ENCODE results near the gene SRSF3.

SRSF3 gene

DNA sequence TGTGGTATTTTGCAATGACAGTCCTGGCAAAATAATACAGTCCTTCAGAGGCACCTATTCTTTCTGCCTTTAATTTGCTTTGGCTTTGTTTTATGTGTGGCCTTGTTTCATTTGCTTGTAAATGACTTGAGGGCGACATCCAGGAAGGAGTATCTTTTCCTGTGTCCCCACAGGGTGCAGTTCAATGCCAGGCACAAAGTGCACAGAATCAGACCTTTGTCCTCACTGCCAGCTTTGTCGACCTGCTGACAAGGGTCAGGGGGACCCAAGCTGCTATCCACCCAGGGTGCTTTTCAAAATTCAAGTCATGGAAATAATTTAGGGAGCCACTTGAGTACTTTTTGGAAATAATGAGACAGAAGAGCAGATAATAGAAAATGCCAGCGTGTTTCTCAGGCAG lies 47.4 kb downstream of the SRSF3 start:
- no peak for DNase-seq
- H3K27ac ChIP-seq = no peak overlapping the region
- no peaks in the 10 kb centered on the region for H3K9me3 ChIP-seq (ENCODE audit: severe bottlenecking)
- H3K4me3 ChIP-seq (ENCODE audit: low read depth, low read length) = no peak overlapping the region
- TF ChIP-seq, protein P1, sequence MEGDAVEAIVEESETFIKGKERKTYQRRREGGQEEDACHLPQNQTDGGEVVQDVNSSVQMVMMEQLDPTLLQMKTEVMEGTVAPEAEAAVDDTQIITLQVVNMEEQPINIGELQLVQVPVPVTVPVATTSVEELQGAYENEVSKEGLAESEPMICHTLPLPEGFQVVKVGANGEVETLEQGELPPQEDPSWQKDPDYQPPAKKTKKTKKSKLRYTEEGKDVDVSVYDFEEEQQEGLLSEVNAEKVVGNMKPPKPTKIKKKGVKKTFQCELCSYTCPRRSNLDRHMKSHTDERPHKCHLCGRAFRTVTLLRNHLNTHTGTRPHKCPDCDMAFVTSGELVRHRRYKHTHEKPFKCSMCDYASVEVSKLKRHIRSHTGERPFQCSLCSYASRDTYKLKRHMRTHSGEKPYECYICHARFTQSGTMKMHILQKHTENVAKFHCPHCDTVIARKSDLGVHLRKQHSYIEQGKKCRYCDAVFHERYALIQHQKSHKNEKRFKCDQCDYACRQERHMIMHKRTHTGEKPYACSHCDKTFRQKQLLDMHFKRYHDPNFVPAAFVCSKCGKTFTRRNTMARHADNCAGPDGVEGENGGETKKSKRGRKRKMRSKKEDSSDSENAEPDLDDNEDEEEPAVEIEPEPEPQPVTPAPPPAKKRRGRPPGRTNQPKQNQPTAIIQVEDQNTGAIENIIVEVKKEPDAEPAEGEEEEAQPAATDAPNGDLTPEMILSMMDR (IDR thresholded peaks at IDR 0.05; ENCODE audit: low read depth, low read length) = no peak
- H3K27me3 ChIP-seq (ENCODE audit: insufficient read depth, low read depth, severe bottlenecking) = no peaks in the 10 kb centered on the region
- no peaks in the 10 kb centered on the region for H3K36me3 ChIP-seq

DNA sequence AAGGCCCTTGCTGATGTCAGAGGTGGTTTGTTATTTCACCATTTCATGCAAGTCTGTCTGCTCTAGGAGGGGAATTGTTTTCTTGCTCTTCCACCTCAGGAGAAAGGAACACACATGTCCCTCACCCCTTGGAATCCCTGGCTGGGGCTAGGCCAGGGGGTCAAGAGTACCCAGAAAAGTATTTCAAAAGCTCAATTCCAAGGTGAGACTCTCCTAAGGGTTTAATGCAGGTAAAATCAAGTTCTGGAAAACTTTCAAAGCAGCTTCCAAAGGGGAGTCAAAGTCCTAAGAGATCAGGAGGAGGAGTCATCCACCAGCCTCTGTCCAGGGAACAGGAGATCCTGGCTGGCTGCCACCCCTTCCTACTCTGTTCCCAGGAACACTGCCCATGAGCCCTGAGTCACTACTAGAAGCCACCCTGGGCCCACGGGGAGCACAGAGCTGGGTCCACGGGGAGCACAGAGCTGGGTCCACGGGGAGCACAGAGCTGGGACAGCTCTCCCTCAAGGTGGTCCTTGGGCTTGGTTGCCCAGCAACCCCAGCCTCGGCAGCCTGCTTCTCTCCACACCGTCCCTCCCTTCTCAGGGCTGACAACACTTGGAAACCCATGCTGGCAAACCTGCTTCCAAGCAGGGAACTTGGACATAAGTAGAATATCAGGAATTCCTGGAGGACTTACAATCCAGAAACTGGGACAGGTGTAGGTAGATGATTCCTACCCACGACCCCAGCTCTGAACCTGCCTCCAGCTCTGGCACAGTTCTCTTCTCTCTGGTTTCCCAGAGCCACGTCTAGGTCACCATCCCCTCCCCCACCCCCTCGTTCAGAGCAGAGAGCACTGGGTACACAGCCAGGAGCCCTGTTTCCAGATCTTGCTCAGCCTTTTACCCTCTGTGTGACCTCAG lies 49.0 kb downstream of the SRSF3 start:
- TF ChIP-seq, protein P1 (IDR thresholded peaks at IDR 0.05; ENCODE audit: low read depth, low read length) = no peak
- Histone ChIP-seq H3K9me3 (ENCODE audit: severe bottlenecking) (no peaks in the 10 kb centered on the region), H3K27ac (no peak overlapping the region)

DNA sequence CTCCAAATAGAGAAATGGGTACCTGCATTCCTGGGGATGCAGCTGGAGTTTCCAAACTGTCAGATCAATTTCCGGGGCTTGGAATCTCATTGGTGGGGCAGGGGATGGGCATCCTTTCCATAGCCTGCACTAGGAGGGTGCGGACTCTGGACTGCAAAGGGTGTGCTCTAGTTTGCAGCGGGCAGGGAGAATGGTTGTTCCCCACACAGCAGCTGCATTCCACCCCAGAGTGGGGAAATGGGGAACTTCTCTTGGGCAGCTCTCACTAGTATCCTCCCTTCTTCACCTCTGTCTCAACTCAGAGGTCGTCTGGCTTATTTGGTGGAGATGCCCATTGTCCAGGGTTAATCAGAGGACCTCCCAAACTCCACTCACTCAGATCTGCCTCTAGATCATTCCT lies 49.8 kb downstream of the SRSF3 start:
- Histone ChIP-seq H3K9me3 (ENCODE audit: severe bottlenecking) (no peaks in the 10 kb centered on the region), H3K4me3 (ENCODE audit: low read depth, low read length) (no peak overlapping the region), H3K27ac (no peak overlapping the region), H3K36me3 (no peaks in the 10 kb centered on the region), H3K27me3 (ENCODE audit: insufficient read depth, low read depth, severe bottlenecking) (peaks cover under 1% of the 10 kb centered on the region)
- no peak for DNase-seq
- TF ChIP-seq, protein P1 (IDR thresholded peaks at IDR 0.05; ENCODE audit: low read depth, low read length) = no peak

More for the DNA sequence above, 49.0 kb downstream of the SRSF3 start:
- H3K36me3 ChIP-seq = no peaks in the 10 kb centered on the region
- no peak for DNase-seq
- no peaks in the 10 kb centered on the region for H3K27me3 ChIP-seq (ENCODE audit: insufficient read depth, low read depth, severe bottlenecking)
- no peak overlapping the region for H3K4me3 ChIP-seq (ENCODE audit: low read depth, low read length)

DNA sequence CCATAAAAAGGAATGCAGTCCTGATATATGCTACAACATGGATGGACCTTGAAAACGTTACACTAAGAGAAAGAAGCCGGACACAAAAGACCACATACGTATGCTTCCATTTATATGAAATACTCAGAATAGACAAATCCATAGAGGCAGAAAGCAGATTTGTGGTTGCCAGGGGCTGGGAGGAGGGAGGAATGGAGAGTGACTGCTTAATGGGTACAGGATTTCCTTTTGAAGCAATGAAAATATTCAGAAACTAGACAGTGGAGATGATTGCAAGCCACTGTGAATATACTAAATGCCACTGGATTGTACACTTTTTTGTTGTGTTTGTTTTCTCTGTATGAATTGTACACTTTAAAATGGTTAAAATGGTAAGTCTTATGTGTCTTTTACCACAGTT lies 54.9 kb downstream of the SRSF3 start:
- Histone ChIP-seq H3K27me3 (ENCODE audit: insufficient read depth, low read depth, severe bottlenecking) (peaks cover 37% of the 10 kb centered on the region), H3K4me3 (ENCODE audit: low read depth, low read length) (no peak overlapping the region), H3K36me3 (no peaks in the 10 kb centered on the region), H3K27ac (no peak overlapping the region), H3K9me3 (ENCODE audit: severe bottlenecking) (no peaks in the 10 kb centered on the region)
- DNase-seq = no peak
- TF ChIP-seq, protein P1 (IDR thresholded peaks at IDR 0.05; ENCODE audit: low read depth, low read length) = no peak

DNA sequence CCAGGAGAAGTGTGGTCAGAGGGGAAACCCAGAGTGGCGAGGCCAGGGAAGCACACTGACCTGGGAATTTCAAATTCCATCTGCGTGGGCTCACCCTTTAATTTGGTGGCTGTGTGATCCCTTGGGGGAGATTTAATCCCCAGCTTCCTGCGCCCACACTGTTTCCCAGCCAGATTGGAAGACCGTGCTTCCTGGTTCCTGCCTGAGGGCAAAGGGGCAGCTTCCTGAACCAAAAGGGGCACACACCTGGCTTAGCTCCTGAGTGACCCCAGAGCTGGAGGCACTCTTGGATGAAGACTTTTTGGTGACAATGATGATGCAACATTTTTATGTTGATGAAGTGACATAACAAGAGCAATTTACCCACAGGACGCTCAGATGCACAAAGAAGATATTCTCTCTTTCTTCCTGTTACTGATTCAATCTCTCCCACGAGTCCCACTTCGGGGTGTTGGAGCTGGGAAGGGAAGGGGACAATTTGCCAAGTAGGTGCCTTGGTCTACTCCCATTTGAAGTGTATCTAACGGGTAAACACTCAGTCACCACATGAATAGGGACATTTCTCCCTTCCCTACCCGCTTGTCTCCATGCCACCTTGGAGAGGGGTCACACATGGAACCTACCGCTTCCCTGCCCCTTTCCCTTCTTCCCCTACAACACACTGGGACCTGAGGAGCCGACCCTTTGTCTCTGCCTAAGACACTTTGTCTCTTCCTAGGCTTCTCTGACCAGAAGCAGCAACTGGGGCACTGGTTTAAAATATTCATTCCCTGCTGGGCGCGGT lies 55.7 kb downstream of the SRSF3 start:
- no peak for DNase-seq
- H3K27me3 ChIP-seq (ENCODE audit: insufficient read depth, low read depth, severe bottlenecking) = peaks cover 37% of the 10 kb centered on the region
- H3K9me3 ChIP-seq (ENCODE audit: severe bottlenecking) = no peaks in the 10 kb centered on the region
- TF ChIP-seq, protein P1 (IDR thresholded peaks at IDR 0.05; ENCODE audit: low read depth, low read length) = no peak
- H3K36me3 ChIP-seq = no peaks in the 10 kb centered on the region
- no peak overlapping the region for H3K27ac ChIP-seq
- H3K4me3 ChIP-seq (ENCODE audit: low read depth, low read length) = no peak overlapping the region

Measured in WERI-Rb-1 (cell line).